Skeletal muscle satellite cell (primary cell): ENCODE data around the gene RALGAPB.

Experiments
- H3K27me3 ChIP-seq: 2 replicates; pipeline ENCODE4 v1.7.0; 2013; ENCODE audit warnings: low read length; ENCODE audit not compliant: control insufficient read depth, insufficient read depth
- H3K36me3 ChIP-seq: 2 replicates; pipeline ENCODE4 v1.7.0; 2013; ENCODE audit warnings: mild to moderate bottlenecking, control low read depth, low read length; ENCODE audit not compliant: insufficient read depth
- H3K4me1 ChIP-seq: 2 replicates; pipeline ENCODE4 v1.7.0; 2013; ENCODE audit warnings: low read length; ENCODE audit not compliant: control insufficient read depth, insufficient read depth
- H3K4me2 ChIP-seq: 2 replicates; pipeline ENCODE4 v1.7.0; 2013; ENCODE audit warnings: mild to moderate bottlenecking, low read length
- H3K4me3 ChIP-seq: 2 replicates; pipeline ENCODE4 v1.7.0; 2013; ENCODE audit warnings: low read length
- H3K9ac ChIP-seq: 2 replicates; pipeline ENCODE4 v1.7.0; 2013; ENCODE audit warnings: mild to moderate bottlenecking, low read depth, low read length, moderate library complexity
- H3K9me3 ChIP-seq: replicated peaks from 2 replicates; pipeline ENCODE4 v1.7.0; 2013; ENCODE audit warnings: mild to moderate bottlenecking, control low read depth, low read length

The RALGAPB gene

GRCh38 chr20:38555395-38555794, 82.8 kb downstream of the RALGAPB start:
- Histone ChIP-seq H3K4me3 (no peak overlapping the region), H3K27me3 (no peaks in the 10 kb centered on the region), H3K4me2 (no peak overlapping the region), H3K9ac (no peak overlapping the region), H3K9me3 (no peaks in the 10 kb centered on the region), H3K4me1 (no peaks in the 10 kb centered on the region), H3K36me3 (peaks cover 77% of the 10 kb centered on the region)

DNA sequence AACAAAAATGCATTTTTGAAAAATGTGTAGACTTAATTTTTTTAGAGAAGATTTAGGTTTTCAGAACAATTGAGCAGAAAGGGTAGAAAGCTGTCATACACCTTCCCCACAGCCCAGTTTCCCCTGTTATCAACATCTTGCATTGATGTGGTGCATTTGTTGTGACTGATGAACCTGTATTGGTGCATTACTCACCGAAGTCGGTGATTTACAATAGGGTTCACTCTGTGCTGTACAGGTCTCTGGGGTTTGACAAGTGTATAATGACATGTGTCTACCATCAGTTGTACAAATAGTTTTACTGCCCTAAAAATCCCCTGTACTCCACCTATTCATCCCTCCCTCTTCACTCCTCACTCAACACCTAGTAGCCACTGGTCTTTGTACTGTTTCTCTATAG, 84.5 kb downstream of the RALGAPB start:
- Histone ChIP-seq H3K9ac (no peak overlapping the region), H3K9me3 (no peaks in the 10 kb centered on the region), H3K4me1 (no peaks in the 10 kb centered on the region), H3K27me3 (no peaks in the 10 kb centered on the region), H3K36me3 (peaks cover 64% of the 10 kb centered on the region), H3K4me2 (no peak overlapping the region), H3K4me3 (no peak overlapping the region)

DNA sequence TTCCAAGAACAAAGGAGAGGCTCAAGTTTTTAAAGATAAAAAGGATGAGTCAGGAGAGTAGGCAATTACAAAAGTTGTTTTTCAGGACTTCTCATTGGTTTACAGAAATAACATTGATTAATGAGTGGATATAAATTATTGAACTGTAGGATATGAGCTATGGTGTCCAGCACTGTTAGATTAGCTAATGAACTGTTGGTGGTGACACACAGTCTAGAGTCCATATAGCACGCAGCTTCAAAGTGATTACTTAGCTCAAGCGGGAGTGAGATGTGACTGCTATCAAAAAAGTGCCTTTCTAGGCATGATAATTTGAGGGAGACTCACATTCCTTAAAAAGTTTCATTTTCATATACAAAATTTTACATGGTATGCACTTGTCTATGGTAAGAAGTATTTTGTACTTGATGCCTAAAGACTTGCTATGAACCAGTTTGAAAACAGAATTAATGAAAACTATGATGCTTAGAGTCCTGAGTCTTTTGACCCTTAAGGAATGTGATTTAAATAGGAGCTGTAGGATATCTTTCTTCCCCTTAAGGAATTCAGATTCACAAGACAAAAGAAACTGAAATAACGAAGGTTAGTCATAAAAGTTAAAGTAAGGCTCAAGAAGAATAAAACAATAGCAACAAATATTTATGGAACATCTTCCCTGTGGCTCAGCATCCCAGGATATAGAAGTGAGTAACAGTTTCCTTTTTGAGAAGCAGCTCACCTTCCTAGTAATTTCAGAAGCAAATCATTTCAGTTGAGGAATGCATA, 86.1 kb downstream of the RALGAPB start:
- no peak overlapping the region for H3K9ac ChIP-seq
- H3K4me2 ChIP-seq: no peak overlapping the region
- no peak overlapping the region for H3K4me3 ChIP-seq
- H3K36me3 ChIP-seq: peaks cover 60% of the 10 kb centered on the region
- no peaks in the 10 kb centered on the region for H3K4me1 ChIP-seq
- H3K27me3 ChIP-seq: no peaks in the 10 kb centered on the region
- no peaks in the 10 kb centered on the region for H3K9me3 ChIP-seq

DNA sequence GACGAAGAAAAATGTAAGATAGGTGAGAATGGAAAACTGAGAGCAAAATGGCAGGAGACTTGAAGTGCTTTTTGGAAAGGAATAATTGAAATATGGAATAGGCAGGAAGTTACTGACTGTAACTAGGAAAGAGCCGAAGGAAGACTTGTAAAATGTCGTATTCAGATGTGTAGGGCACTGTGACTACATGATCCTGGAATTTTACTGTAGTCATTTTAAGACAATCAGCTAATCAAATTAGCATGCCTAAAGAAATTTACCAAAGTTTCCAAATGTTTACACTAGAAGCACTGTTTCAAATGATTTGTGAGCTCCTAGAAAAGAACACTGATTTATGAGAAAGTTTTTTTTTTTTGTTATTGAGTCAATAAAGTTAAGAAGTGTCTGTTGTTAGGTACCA, 87.1 kb downstream of the RALGAPB start:
- H3K4me2 ChIP-seq: no peak overlapping the region
- H3K9me3 ChIP-seq: no peaks in the 10 kb centered on the region
- H3K9ac ChIP-seq: no peak overlapping the region
- H3K36me3 ChIP-seq: peaks cover 56% of the 10 kb centered on the region
- no peaks in the 10 kb centered on the region for H3K27me3 ChIP-seq
- H3K4me3 ChIP-seq: no peak overlapping the region
- H3K4me1 ChIP-seq: no peaks in the 10 kb centered on the region

- H3K27me3 ChIP-seq: no peaks in the 10 kb centered on the region
- no peak overlapping the region for H3K9ac ChIP-seq
- no peak overlapping the region for H3K4me2 ChIP-seq
- H3K4me3 ChIP-seq: no peak overlapping the region
- H3K9me3 ChIP-seq: no peaks in the 10 kb centered on the region
- H3K4me1 ChIP-seq: no peaks in the 10 kb centered on the region
- peaks cover 58% of the 10 kb centered on the region for H3K36me3 ChIP-seq
These were observed 91.3 kb downstream of the RALGAPB start for GRCh38 chr20:38563802-38564431.

- no peak overlapping the region for H3K9ac ChIP-seq
- H3K9me3 ChIP-seq: no peaks in the 10 kb centered on the region
- H3K36me3 ChIP-seq: peaks cover 59% of the 10 kb centered on the region
- H3K4me2 ChIP-seq: no peak overlapping the region
- H3K4me3 ChIP-seq: no peak overlapping the region
- H3K27me3 ChIP-seq: no peaks in the 10 kb centered on the region
- H3K4me1 ChIP-seq: no peaks in the 10 kb centered on the region
These were observed 92.0 kb downstream of the RALGAPB start for GRCh38 chr20:38564680-38565079.

GRCh38 chr20:38566036-38566598, 93.5 kb downstream of the RALGAPB start:
- no peaks in the 10 kb centered on the region for H3K4me1 ChIP-seq
- H3K4me3 ChIP-seq: no peak overlapping the region
- no peaks in the 10 kb centered on the region for H3K9me3 ChIP-seq
- no peaks in the 10 kb centered on the region for H3K27me3 ChIP-seq
- no peak overlapping the region for H3K9ac ChIP-seq
- peaks cover 61% of the 10 kb centered on the region for H3K36me3 ChIP-seq
- H3K4me2 ChIP-seq: no peak overlapping the region

GRCh38 chr20:38569747-38570525, 97.3 kb downstream of the RALGAPB start:
- Histone ChIP-seq H3K36me3 (peaks cover 58% of the 10 kb centered on the region), H3K4me2 (no peak overlapping the region), H3K9me3 (no peaks in the 10 kb centered on the region), H3K9ac (no peak overlapping the region), H3K4me1 (no peaks in the 10 kb centered on the region), H3K4me3 (no peak overlapping the region), H3K27me3 (no peaks in the 10 kb centered on the region)

DNA sequence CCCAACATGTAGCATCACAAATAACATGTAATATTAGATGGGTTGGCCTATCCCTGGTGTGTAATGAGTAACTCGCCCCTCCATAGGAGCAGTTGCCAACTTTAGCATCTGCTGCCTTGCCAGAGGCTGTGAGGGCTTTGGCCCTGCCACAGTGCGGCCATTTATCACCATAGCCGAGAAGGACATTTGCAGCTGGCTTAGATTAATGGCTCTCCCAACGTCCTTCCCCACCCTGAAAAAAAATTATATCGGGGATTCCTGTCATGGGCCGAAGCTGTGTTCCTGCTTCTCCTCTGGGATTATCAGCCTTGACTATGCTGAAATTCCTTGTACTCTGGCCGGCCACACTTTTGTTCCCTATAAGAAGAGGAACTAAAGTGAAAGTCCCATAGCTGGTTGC, 100.8 kb downstream of the RALGAPB start:
- Histone ChIP-seq H3K36me3 (peaks cover 63% of the 10 kb centered on the region), H3K9ac (no peak overlapping the region), H3K9me3 (no peaks in the 10 kb centered on the region), H3K27me3 (no peaks in the 10 kb centered on the region), H3K4me1 (no peaks in the 10 kb centered on the region), H3K4me2 (no peak overlapping the region), H3K4me3 (no peak overlapping the region)

DNA sequence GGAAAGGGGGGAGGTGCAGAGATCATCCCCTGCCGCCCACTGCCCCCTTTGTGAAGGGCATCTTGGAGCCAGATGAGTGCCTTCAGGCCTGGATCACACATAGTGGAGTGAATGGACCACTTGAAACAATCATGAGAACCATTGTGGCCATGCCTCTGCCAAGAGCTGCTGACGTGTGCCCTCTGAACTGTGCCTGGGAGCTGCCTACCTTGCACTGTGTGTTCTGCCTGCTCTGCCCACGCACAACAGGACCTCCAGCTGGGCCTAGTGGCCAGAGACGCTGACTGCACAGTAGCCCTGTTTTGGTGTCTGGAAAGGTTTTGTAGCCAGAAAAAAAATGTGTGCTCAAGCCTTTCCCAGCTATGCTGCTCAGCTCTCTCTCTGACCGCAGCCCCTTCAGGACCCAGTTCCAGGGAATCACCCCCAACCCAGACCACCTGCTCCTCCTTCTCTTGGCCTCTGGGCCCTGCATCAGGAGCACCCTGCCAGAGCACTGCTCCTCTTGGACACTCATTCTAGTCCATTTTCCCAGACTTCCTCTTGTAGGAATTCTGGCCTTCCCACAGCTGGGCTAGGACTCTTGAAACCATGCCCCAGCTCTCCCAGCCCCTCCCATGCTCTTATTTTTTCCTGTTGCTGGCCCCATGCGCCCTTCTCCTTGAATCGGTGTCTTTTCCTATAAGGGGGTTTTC, 106.7 kb downstream of the RALGAPB start:
- peaks cover 34% of the 10 kb centered on the region for H3K36me3 ChIP-seq
- H3K4me3 ChIP-seq: no peak overlapping the region
- H3K4me1 ChIP-seq: peaks cover 5% of the 10 kb centered on the region
- no peak overlapping the region for H3K4me2 ChIP-seq
- no peaks in the 10 kb centered on the region for H3K9me3 ChIP-seq
- H3K9ac ChIP-seq: no peak overlapping the region
- peaks cover 7% of the 10 kb centered on the region for H3K27me3 ChIP-seq

GRCh38 chr20:38579921-38580320, 107.3 kb downstream of the RALGAPB start:
- Histone ChIP-seq H3K9me3 (no peaks in the 10 kb centered on the region), H3K4me3 (no peak overlapping the region), H3K9ac (no peak overlapping the region), H3K36me3 (peaks cover 29% of the 10 kb centered on the region), H3K4me2 (no peak overlapping the region), H3K27me3 (peaks cover 7% of the 10 kb centered on the region), H3K4me1 (peaks cover 5% of the 10 kb centered on the region)
